Nephron progenitor cell (in vitro differentiated cells): ENCODE data around the gene CCNL2.

Source experiments
- DNase-seq: peaks from one replicate; pipeline ENCODE4 v3.0.0; 2021
- H3K27ac Mint-ChIP-seq: 2 replicates; pipeline ENCODE4 v1.8.0; 2021; ENCODE audit warnings: mild to moderate bottlenecking, moderate library complexity, mixed read lengths
- H3K27me3 Mint-ChIP-seq: 2 replicates; pipeline ENCODE4 v1.8.0; 2021; ENCODE audit warnings: mild to moderate bottlenecking, low read depth, mixed read lengths; ENCODE audit not compliant: poor library complexity
- H3K36me3 Mint-ChIP-seq: 2 replicates; pipeline ENCODE4 v1.8.0; 2021; ENCODE audit warnings: low read depth, mixed read lengths
- H3K4me1 Mint-ChIP-seq: 2 replicates; pipeline ENCODE4 v1.8.0; 2021; ENCODE audit warnings: mixed read lengths
- H3K4me3 Mint-ChIP-seq: 2 replicates; pipeline ENCODE4 v1.8.0; 2021; ENCODE audit warnings: mild to moderate bottlenecking, moderate library complexity, mixed read lengths
- H3K9me3 Mint-ChIP-seq: 2 replicates; pipeline ENCODE4 v1.8.0; 2021; ENCODE audit warnings: mild to moderate bottlenecking, moderate library complexity, mixed read lengths
- TF ChIP-seq, protein P1 (sequence below): fragments of 200-600 bp; sonication (generic); IDR thresholded peaks from 2 replicates; pipeline ENCODE4 v1.5.0; 2021; ENCODE audit warnings: antibody characterized with exemption

CCNL2 gene

DNA sequence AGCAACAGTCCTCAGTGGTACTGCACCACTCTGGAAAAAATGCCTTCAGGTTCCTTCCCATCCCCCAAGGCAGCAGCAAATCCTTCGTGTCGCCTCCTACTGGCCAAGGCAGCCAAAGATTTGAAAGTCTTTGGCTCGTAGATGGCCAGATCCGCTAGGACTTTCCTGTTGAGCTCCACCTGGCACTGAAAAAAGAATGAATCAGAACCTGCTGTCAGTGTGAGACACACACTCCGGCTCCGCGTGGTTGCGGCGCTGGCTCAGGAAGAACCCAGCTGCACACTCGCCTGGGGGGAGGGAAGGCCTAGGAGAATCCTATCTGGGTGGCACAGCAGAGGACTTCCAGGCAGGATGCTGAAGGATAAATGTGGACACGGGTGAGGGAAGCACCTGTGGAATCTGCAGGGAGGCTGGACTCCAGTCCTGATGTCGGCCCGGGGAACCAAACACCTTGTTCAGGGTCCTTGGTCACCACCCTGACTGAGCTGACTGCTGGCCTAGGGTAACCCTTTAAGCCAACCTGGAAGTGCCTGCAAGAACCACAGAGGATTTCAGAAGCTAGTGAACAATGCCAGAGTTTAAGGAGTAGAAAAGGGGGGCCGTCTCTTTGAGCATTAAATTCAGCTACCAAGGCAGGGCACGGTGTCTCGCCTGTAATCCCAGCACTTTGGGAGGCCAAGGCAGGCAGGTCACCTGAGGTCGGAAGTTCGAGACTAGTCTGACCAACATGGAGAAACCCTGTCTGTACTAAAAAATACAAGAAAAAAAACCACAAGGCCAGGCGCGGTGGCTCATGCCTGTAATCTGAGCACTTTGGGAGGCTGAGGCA is 3.2 kb upstream of the CCNL2 start:
- TF ChIP-seq, protein P1, sequence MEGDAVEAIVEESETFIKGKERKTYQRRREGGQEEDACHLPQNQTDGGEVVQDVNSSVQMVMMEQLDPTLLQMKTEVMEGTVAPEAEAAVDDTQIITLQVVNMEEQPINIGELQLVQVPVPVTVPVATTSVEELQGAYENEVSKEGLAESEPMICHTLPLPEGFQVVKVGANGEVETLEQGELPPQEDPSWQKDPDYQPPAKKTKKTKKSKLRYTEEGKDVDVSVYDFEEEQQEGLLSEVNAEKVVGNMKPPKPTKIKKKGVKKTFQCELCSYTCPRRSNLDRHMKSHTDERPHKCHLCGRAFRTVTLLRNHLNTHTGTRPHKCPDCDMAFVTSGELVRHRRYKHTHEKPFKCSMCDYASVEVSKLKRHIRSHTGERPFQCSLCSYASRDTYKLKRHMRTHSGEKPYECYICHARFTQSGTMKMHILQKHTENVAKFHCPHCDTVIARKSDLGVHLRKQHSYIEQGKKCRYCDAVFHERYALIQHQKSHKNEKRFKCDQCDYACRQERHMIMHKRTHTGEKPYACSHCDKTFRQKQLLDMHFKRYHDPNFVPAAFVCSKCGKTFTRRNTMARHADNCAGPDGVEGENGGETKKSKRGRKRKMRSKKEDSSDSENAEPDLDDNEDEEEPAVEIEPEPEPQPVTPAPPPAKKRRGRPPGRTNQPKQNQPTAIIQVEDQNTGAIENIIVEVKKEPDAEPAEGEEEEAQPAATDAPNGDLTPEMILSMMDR: peak; percentile 36
- H3K27me3 Mint-ChIP-seq: peaks cover 2% of the 10 kb centered on the region
- peak overlapping the region; percentile 64 for H3K4me3 Mint-ChIP-seq
- DNase-seq: peak; percentile 47
- H3K9me3 Mint-ChIP-seq: no peaks in the 10 kb centered on the region
- peak overlapping the region; percentile 92 for H3K27ac Mint-ChIP-seq
- peaks cover 45% of the 10 kb centered on the region for H3K36me3 Mint-ChIP-seq
- H3K4me1 Mint-ChIP-seq: peaks cover 53% of the 10 kb centered on the region

DNA sequence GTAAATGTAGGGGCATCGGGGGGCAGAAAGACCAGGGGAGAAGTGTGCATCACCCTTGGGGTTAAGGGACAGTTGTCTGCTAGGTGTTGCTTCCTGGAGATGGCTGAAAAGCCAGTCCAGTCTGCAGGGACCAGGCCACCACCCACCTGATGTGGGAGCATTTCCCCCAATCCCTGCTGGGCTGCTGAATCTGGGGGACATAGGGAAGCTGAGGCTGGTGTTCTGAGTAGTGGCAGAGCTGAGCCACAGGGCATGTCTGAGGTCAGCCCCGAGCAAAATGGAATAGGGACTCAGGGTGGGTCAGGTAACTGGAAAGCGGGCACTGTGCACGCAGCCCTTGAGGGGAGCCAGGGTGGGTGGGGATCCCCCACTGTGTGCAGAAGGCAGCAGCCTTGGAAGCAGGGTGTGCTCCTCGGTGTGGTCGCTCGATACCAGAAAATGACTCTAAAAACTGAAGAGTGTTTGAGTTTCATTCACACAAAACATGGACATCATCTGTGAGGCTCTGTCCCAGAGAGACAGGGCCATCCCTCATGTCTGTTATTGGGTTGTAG is 2.4 kb upstream of the CCNL2 start:
- peaks cover 47% of the 10 kb centered on the region for H3K36me3 Mint-ChIP-seq
- H3K4me1 Mint-ChIP-seq: peaks cover 53% of the 10 kb centered on the region
- no peak overlapping the region for H3K27ac Mint-ChIP-seq
- H3K27me3 Mint-ChIP-seq: peaks cover 2% of the 10 kb centered on the region
- no peaks in the 10 kb centered on the region for H3K9me3 Mint-ChIP-seq
- TF ChIP-seq, protein P1: no peak
- peak overlapping the region; percentile 63 for H3K4me3 Mint-ChIP-seq
- DNase-seq: no peak

DNA sequence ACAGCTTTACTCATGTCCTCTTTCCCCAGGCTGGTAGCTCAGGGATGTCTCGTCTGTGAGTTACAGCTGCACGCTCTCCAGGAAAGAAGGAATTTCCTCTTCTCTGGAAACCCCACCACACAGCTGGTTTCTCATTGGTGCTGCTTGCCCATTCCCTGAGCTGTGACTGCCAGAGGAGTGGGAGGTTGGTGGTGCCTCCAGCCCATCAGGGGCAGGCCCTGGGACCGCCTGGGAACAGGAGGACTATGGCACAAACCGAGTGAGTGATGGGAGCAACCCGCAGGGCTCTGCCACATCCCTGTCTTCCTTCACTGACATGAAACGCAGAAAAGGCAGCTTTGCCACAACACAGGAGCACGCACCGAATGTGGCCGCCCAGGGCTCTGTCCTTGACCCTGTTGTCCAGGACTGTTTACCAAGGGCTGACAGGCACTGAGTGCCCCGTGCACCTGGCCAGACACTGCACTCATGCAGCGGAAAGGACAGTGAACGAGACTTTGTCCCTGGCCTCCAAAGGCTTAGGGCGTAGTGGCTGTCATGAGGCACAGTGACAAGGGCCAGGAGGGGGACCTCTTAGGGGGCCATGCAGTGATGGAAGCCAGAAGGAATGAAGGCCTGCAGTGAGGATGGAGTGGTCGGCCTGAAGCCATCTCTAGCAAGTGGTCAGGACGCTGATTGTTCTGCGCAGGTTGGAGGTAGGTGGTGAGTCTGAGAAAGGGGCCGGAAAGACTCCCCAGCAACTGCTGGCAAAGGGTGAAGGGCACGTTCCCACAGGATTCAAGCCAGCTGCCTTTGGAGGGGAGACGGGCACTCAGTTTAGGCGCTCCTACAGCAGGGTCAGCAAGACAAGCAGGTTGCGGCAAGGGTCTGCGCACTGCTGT is 1.7 kb upstream of the CCNL2 start:
- peaks cover 46% of the 10 kb centered on the region for H3K4me1 Mint-ChIP-seq
- H3K9me3 Mint-ChIP-seq: no peaks in the 10 kb centered on the region
- peak overlapping the region; percentile 97 for H3K4me3 Mint-ChIP-seq
- peaks cover 2% of the 10 kb centered on the region for H3K27me3 Mint-ChIP-seq
- TF ChIP-seq, protein P1: no peak
- peaks cover 48% of the 10 kb centered on the region for H3K36me3 Mint-ChIP-seq
- no peak overlapping the region for H3K27ac Mint-ChIP-seq
- DNase-seq: no peak

DNA sequence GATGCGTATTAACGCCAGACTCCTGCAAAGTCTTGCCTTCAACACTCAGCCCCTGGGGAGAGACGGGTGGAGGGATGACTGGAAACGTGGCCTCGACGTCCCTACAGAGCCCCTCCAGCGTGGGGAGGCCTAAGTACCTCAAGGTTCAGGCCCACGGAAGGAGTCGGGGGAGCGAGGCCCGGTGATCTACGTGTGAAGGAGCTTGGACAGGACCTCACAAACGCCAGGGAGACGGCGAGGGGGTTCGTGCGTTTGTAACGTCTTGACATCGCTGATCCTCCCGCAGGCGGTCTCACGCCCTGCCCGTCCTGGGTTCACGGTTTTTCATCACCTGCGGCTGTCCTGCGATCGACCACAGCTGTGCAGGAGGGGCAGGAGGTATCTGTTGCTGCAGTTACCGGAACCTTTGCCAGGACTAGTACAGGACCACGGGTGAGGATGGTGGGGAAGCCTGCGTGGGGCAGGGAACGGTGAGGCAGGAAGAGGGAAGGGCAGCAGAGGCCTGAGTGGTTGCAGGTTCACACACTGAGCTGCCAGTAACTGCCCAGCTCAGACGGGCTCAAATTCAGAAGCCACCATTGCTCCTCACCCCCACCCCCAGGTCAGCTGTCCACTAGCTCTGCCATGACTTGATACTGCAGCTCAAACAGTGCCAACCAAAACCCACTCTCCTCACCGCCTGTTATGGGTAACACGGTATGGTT is 889 bp upstream of the CCNL2 start:
- no peak for DNase-seq
- H3K36me3 Mint-ChIP-seq: peaks cover 49% of the 10 kb centered on the region
- TF ChIP-seq, protein P1: no peak
- peak overlapping the region; percentile 92 for H3K27ac Mint-ChIP-seq
- no peaks in the 10 kb centered on the region for H3K9me3 Mint-ChIP-seq
- peak overlapping the region; percentile 97 for H3K4me3 Mint-ChIP-seq
- H3K27me3 Mint-ChIP-seq: peaks cover 2% of the 10 kb centered on the region
- H3K4me1 Mint-ChIP-seq: peaks cover 46% of the 10 kb centered on the region

DNA sequence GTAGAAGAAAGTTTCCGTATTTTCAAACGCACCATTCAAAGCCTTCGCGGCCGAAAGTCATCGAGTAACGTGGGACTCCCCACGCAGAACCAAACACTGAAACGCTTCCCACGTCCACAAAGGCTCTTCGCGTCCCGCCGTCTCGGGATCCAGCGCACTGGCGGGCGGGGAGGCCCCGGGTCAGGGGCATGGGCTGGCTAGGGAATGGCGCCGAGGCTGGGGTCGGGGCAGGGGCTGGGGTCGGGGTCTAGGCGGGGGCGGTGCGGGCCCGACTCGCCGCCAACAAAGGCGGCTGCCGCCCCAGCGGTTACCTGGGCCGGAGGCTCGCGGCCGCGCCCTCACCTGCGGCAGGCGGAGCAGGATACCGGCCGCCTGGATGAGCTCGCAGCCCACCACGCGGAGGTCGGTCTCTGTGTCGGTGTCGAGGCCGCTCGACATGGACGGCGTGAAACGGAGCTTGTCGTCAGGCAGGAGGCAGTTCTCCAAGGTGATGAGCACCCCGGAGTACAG is 403 bp downstream of the CCNL2 start:
- Mint-ChIP-seq H3K4me3 (peak overlapping the region; percentile 97), H3K27ac (no peak overlapping the region), H3K4me1 (peaks cover 44% of the 10 kb centered on the region), H3K36me3 (peaks cover 56% of the 10 kb centered on the region), H3K9me3 (no peaks in the 10 kb centered on the region), H3K27me3 (peaks cover 2% of the 10 kb centered on the region)
- TF ChIP-seq, protein P1: no peak
- DNase-seq: peak; percentile 23
